ENCODE data around the gene NIT1. TPM values are rescaled to one million over a fixed set of nuclear protein-coding genes. Genes with fewer than 3 reads are reported as not detected.

The NIT1 gene
- total and polyA plus RNA-seq, 8 donors = 17.9 to 48.4 (median 20.1) TPM

GRCh38 chr1:161070761-161071160, 47.1 kb upstream of the NIT1 start:
- ATAC-seq (no peak), FAIRE-seq (no peak), DNase-seq (no peak)
- intact Hi-C loops (cut with DNase I) = no loop called here
- no peaks in the 10 kb centered on the region for H3K9me3 ChIP-seq
- no peaks in the 10 kb centered on the region for H3K4me1 ChIP-seq
- no peak for TF ChIP-seq CTCF (IDR thresholded peaks at IDR 0.05)
- WGBS, 2 donors = 91% methylated on average over 4 of the region's 4 CpGs
- H3K27ac ChIP-seq = no peak overlapping the region
- H3K4me3 ChIP-seq = no peak overlapping the region
- no peaks in the 10 kb centered on the region for H3K27me3 ChIP-seq
- no peaks in the 10 kb centered on the region for H3K36me3 ChIP-seq

- DNase-seq = peak; percentile 50 to 80 (median 72)
- FAIRE-seq = no peak
- H3K27me3 ChIP-seq = no peaks in the 10 kb centered on the region
- intact Hi-C loops (cut with DNase I) = no loop called here
- no peak overlapping the region for H3K4me3 ChIP-seq
- no peaks in the 10 kb centered on the region for H3K36me3 ChIP-seq
- H3K27ac ChIP-seq = no peak overlapping the region
- H3K4me1 ChIP-seq = no peaks in the 10 kb centered on the region
- WGBS, 2 donors = 37 to 41% methylated on average over 9 of the region's 9 CpGs
- peak; percentile 72 to 89 (median 78) for ATAC-seq
- H3K9me3 ChIP-seq = no peaks in the 10 kb centered on the region
- peak; percentile 44 to 59 (median 52) for TF ChIP-seq CTCF (IDR thresholded peaks at IDR 0.05)
Observed at GRCh38 chr1:161071886-161072371, 46.0 kb upstream of the NIT1 start.

- no peak for DNase-seq
- Histone ChIP-seq H3K27ac (no peak overlapping the region), H3K4me3 (no peak overlapping the region), H3K27me3 (no peaks in the 10 kb centered on the region), H3K4me1 (no peaks in the 10 kb centered on the region), H3K36me3 (no peaks in the 10 kb centered on the region), H3K9me3 (no peaks in the 10 kb centered on the region)
- no peak for TF ChIP-seq CTCF (IDR thresholded peaks at IDR 0.05)
- no peak for ATAC-seq
- WGBS, 2 donors = 88% methylated on average over 19 of the region's 19 CpGs
- no peak for FAIRE-seq
- intact Hi-C loops (cut with DNase I) = no loop called here
Observed at GRCh38 chr1:161072751-161073449, 45.0 kb upstream of the NIT1 start.

GRCh38 chr1:161073474-161074121, 44.3 kb upstream of the NIT1 start:
- FAIRE-seq = no peak
- no peak for TF ChIP-seq CTCF (IDR thresholded peaks at IDR 0.05)
- Histone ChIP-seq H3K4me1 (no peaks in the 10 kb centered on the region), H3K27ac (no peak overlapping the region), H3K9me3 (no peaks in the 10 kb centered on the region), H3K36me3 (no peaks in the 10 kb centered on the region), H3K27me3 (no peaks in the 10 kb centered on the region), H3K4me3 (no peak overlapping the region)
- DNase-seq = no peak
- intact Hi-C loops (cut with DNase I) = no loop called here
- ATAC-seq = peak in 2 of 4 donors; percentile 11 to 23
- 65 to 70% methylated on average over 7 of the region's 7 CpGs for WGBS, 2 donors
